ENCODE measurements around the gene RTL10.

GRCh38 chr22:19882446-19883381 is 28.0 kb upstream of the RTL10 start:
- TF ChIP-seq ZFP36 (IDR thresholded peaks at IDR 0.05; ENCODE audit: borderline replicate concordance, partially characterized antibody) (no peak), POLR2A (IDR thresholded peaks at IDR 0.05; ENCODE audit: low read length) (no peak), CTCF (IDR thresholded peaks at IDR 0.05) (no peak), RAD21 (conservative IDR thresholded peaks at IDR 0.05 in 1 of 2, IDR thresholded peaks at IDR 0.05 in 1 of 2) (no peak), PBX3 (IDR thresholded peaks at IDR 0.05) (no peak)
